Mesothelial cell of epicardium (in vitro differentiated cells): ENCODE data around the gene SLC9A8. TPM values are rescaled to one million over a fixed set of nuclear protein-coding genes. Genes with fewer than 3 reads are reported as not detected.

ENCODE experiments used
- DNase-seq, 2 experiments: peaks; one replicate each; pipeline ENCODE4 v3.0.0; 2021; ENCODE audit warnings: low spot score in 2 of 2; ENCODE audit not compliant: unreplicated experiment in 2 of 2
- H3K27ac Mint-ChIP-seq: 2 replicates; pipeline ENCODE4 v1.8.0; 2021; ENCODE audit warnings: mixed read lengths
- H3K27me3 Mint-ChIP-seq: 2 replicates; pipeline ENCODE4 v1.8.0; 2021; ENCODE audit warnings: low read depth, mixed read lengths
- H3K36me3 Mint-ChIP-seq: 2 replicates; pipeline ENCODE4 v1.8.0; 2021; ENCODE audit warnings: mixed read lengths
- H3K4me1 Mint-ChIP-seq: 2 replicates; pipeline ENCODE4 v1.8.0; 2021; ENCODE audit warnings: mixed read lengths
- H3K4me3 Mint-ChIP-seq: 2 replicates; pipeline ENCODE4 v1.8.0; 2021; ENCODE audit warnings: mild to moderate bottlenecking, moderate library complexity, mixed read lengths
- H3K9me3 Mint-ChIP-seq: 2 replicates; pipeline ENCODE4 v1.8.0; 2021; ENCODE audit warnings: mixed read lengths
- total RNA-seq: library from RNA; stranded (reverse); gene quantifications from 3 replicates; pipeline ENCODE4 v1.2.1, GENCODE V29; 2021
- TF ChIP-seq, protein P1 (sequence below): fragments of 200-600 bp; sonication (generic); IDR thresholded peaks from one replicate; pipeline ENCODE4 v1.5.0; 2021; ENCODE audit warnings: antibody characterized with exemption; ENCODE audit not compliant: unreplicated experiment

Gene SLC9A8
- total RNA-seq, 1 donor from 2014 or later = 11.9 TPM

DNA sequence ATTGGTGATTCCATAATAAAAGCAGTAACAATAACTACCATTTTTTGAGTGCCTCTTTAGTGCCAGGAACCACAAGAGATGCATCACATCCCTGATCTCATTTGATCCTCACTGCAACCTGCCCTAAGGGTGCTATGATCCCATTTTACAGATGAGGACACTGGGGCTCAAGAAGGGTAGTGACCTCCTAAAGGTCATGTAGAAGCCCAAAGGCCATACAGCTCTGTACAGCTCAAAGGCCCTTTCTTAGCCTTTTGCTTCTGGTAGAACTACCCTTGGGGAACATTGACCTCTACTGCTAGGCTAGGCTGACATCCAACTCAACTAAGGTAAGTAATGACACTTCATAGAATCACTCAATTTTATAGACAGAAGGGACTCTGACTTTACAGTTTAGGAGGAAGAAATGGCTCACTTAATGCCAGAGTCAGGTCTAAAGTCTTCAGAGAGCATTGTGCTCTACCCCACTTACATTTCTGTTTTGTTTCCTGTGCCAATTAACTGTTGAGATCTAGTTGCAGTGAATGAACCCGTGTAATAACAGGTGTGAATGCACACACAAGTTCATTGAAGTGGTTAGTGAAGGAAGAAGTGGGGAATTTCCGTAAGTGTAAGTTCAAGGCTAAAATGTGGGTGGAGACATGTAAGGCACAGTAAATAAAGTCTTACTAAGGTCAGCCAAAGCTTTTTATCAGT is 10.7 kb downstream of the SLC9A8 start:
- Mint-ChIP-seq H3K27ac (no peak overlapping the region), H3K9me3 (peaks cover 8% of the 10 kb centered on the region), H3K4me1 (peaks cover 12% of the 10 kb centered on the region), H3K27me3 (no peaks in the 10 kb centered on the region), H3K4me3 (no peak overlapping the region), H3K36me3 (peaks cover 25% of the 10 kb centered on the region)
- TF ChIP-seq, protein P1, sequence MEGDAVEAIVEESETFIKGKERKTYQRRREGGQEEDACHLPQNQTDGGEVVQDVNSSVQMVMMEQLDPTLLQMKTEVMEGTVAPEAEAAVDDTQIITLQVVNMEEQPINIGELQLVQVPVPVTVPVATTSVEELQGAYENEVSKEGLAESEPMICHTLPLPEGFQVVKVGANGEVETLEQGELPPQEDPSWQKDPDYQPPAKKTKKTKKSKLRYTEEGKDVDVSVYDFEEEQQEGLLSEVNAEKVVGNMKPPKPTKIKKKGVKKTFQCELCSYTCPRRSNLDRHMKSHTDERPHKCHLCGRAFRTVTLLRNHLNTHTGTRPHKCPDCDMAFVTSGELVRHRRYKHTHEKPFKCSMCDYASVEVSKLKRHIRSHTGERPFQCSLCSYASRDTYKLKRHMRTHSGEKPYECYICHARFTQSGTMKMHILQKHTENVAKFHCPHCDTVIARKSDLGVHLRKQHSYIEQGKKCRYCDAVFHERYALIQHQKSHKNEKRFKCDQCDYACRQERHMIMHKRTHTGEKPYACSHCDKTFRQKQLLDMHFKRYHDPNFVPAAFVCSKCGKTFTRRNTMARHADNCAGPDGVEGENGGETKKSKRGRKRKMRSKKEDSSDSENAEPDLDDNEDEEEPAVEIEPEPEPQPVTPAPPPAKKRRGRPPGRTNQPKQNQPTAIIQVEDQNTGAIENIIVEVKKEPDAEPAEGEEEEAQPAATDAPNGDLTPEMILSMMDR = no peak
- no peak for DNase-seq

DNA sequence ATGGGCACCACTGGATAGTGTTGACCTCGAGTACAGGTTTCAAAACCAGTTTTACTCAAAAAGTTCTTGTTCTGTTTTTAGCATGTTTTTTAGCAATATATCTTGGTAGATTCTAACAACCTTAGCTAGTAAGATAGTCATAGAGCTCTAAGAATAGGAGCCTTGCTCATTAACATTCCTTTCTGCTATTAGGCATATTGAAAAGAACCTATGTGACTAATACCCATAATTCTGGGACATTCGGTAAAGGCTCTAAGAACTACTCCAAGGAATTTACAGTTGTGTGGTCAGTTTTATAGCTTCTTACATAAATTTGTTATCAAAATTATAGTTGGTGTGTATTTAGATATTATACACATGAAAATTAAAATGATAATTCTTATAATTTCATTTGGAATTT is 11.6 kb downstream of the SLC9A8 start:
- peaks cover 7% of the 10 kb centered on the region for H3K9me3 Mint-ChIP-seq
- no peaks in the 10 kb centered on the region for H3K27me3 Mint-ChIP-seq
- DNase-seq = no peak
- peaks cover 12% of the 10 kb centered on the region for H3K4me1 Mint-ChIP-seq
- TF ChIP-seq, protein P1 = no peak
- no peak overlapping the region for H3K4me3 Mint-ChIP-seq
- peaks cover 21% of the 10 kb centered on the region for H3K36me3 Mint-ChIP-seq
- H3K27ac Mint-ChIP-seq = peak overlapping the region; percentile 44

DNA sequence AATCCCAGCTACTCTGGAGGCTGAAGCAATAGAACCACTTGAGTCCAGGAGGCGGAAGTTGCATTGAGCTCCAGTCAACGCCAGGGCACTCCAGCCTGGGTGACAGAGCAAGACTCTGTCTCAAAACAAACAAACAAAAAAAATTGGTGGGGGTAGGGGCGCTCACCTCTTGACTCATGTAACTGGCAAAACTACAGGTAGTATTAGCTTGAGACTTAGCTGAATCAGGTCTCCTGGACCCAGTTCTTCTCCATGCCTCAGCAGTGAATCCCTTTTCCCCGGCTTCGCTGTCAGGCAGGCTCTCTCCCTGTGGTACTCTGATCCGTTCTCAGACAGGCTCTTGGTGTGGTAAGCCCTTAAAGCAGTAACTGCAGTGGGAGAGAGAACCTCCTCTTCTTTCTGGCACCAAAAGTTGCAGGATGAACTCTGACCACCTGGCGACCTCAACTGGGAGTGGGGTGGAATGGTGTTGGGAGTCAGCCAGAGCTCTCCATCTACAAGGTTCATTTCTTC is 12.9 kb downstream of the SLC9A8 start:
- Mint-ChIP-seq H3K36me3 (peaks cover 18% of the 10 kb centered on the region), H3K4me3 (no peak overlapping the region), H3K9me3 (no peaks in the 10 kb centered on the region), H3K27ac (peak overlapping the region; percentile 53), H3K27me3 (no peaks in the 10 kb centered on the region), H3K4me1 (peaks cover 15% of the 10 kb centered on the region)
- TF ChIP-seq, protein P1 = no peak
- DNase-seq = no peak

DNA sequence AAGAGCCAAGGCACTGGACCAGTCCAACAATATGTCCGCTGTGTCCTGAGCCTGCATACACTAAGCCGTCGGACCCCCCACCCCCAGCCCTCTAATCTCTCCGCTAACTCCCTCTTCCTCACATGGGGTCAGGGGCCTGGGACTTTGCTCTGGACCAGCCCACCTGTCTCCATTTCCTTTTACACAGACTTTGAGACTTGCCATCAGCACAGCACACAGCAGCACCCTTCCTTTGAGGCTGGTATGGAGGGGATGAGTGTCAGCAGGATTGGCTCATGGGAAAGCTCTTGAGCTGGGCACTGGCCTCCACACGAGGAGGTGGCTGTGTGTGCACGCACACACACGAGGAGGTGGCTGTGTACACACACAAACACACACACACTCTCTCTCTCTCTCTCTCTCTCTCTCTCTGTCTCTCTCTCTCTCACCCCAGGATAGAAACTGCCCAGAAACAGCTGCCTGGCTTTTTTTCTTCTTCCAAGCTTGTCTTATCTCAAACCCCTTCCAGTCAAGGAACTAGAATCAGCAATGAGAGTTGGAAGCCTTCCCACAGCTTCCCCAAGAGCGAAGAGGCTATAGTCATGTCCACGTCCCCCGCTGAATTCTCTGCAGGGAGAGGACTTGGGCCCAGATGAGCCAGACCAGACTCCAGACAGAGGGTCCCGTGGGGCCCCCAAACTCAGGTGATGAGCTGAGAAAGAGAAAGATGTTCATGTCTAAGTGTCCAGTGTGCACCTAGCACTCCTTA is 18.6 kb downstream of the SLC9A8 start:
- Mint-ChIP-seq H3K9me3 (peaks cover 4% of the 10 kb centered on the region), H3K4me1 (peaks cover 12% of the 10 kb centered on the region), H3K36me3 (peaks cover 20% of the 10 kb centered on the region), H3K27me3 (no peaks in the 10 kb centered on the region), H3K4me3 (no peak overlapping the region), H3K27ac (peak overlapping the region; percentile 87)
- DNase-seq = no peak
- TF ChIP-seq, protein P1 = no peak

DNA sequence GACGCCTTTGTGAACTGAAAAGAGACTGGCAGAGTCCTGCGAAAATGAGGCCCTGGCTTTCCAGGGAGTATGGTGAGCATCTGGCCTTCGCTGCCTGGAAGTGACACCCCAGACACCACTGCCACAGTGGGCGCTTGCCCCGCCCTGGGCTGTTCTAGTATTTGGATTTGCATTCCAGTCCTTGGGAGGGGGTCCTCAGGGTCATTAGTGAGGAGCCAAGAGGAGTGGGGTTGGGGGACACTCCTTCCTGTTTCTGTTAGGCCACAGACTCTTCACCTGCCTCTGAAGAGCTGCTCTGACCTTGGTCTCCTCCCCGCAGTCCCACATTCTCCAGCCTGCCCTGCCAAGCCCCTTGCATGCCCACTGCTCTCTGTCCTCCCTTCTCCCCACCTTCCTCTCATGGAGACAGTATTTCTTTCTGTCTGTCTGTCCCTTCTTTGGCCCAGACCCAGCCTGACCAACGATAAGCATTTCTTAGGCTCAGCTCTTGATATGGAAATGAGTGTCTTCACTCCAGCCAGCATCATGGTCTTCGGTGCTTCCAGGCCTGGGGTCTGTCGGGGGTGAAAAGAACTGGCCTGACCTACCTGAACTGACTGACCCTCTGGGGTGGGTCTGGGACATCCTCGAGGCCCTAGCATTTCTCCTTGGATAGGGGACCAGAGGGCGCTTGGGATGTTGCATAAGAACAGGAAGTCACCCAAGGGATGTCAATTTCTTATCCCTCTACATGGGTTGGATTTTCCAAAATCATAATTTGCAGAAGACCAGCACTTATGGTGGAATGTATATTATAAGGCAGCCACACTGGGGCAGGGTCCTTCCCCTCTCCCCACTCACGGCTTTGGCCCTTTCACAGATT is 19.4 kb downstream of the SLC9A8 start:
- Mint-ChIP-seq H3K27ac (peak overlapping the region; percentile 87), H3K4me1 (peaks cover 12% of the 10 kb centered on the region), H3K36me3 (peaks cover 26% of the 10 kb centered on the region), H3K9me3 (peaks cover 4% of the 10 kb centered on the region), H3K4me3 (no peak overlapping the region), H3K27me3 (no peaks in the 10 kb centered on the region)
- TF ChIP-seq, protein P1 = no peak
- DNase-seq = no peak
